ENCODE results near the gene MRAP. TPM values are rescaled to one million over a fixed set of nuclear protein-coding genes. Genes with fewer than 3 reads are reported as not detected.
"Not testable (repeated sequence)": the region's sequence is repeated elsewhere in the genome, so short reads cannot be mapped to it uniquely, and the experiment has no call there.

The MRAP gene
- total RNA-seq, 3 donors from 2014 or later (not counting 1 experiment from before 2014, with no cell fraction given) = not detected

- Mint-ChIP-seq H3K4me1 (no peaks in the 10 kb centered on the region), H3K36me3 (no peaks in the 10 kb centered on the region), H3K27ac (no peak overlapping the region), H3K4me3 (no peak overlapping the region), H3K9me3 (no peaks in the 10 kb centered on the region), H3K27me3 (ENCODE audit: low read depth in 2 of 2) (no peaks in the 10 kb centered on the region)
- no peak for DNase-seq
- Histone ChIP-seq H3K36me3 (ENCODE audit: control insufficient read depth, insufficient read depth, low read length) (peaks cover 13% of the 10 kb centered on the region), H3K4me1 (ENCODE audit: control insufficient read depth, insufficient read depth, low read length) (no peaks in the 10 kb centered on the region), H3K27me3 (ENCODE audit: control insufficient read depth, insufficient read depth, low read length) (no peaks in the 10 kb centered on the region), H3K9me3 (ENCODE audit: control insufficient read depth, insufficient read depth, low read length) (no peaks in the 10 kb centered on the region), H3K27ac (ENCODE audit: low read length) (no peak overlapping the region), H3K4me3 (ENCODE audit: low read length) (no peak overlapping the region)
- intact Hi-C loops (cut with micrococcal nuclease) = no loop called here
- 93% methylated on average over 7 of the region's 7 CpGs for WGBS (ENCODE audit: insufficient coverage)
- no peak for TF ChIP-seq CTCF (IDR thresholded peaks at IDR 0.05)
- no peak for ATAC-seq
Observed at GRCh38 chr21:32309906-32310460, 11.3 kb downstream of the MRAP start.

GRCh38 chr21:32310976-32311375 lies 12.3 kb downstream of the MRAP start:
- H3K4me3 ChIP-seq (ENCODE audit: low read length); intact Hi-C loops (cut with micrococcal nuclease); H3K9me3 ChIP-seq (ENCODE audit: control insufficient read depth, insufficient read depth, low read length); H3K27me3 Mint-ChIP-seq (ENCODE audit: low read depth in 2 of 2); H3K4me1 Mint-ChIP-seq; ATAC-seq; H3K36me3 Mint-ChIP-seq; H3K27me3 ChIP-seq (ENCODE audit: control insufficient read depth, insufficient read depth, low read length); H3K4me1 ChIP-seq (ENCODE audit: control insufficient read depth, insufficient read depth, low read length); H3K4me3 Mint-ChIP-seq; H3K27ac ChIP-seq (ENCODE audit: low read length); DNase-seq; H3K27ac Mint-ChIP-seq; H3K9me3 Mint-ChIP-seq: not testable (repeated sequence)
- WGBS (ENCODE audit: insufficient coverage) = 90% methylated on average over 8 of the region's 9 CpGs
- peaks cover 15% of the 10 kb centered on the region for H3K36me3 ChIP-seq (ENCODE audit: control insufficient read depth, insufficient read depth, low read length)

- H3K9me3 ChIP-seq (ENCODE audit: control insufficient read depth, insufficient read depth, low read length) = no peaks in the 10 kb centered on the region
- TF ChIP-seq CTCF (IDR thresholded peaks at IDR 0.05) = no peak
- Mint-ChIP-seq H3K9me3 (no peaks in the 10 kb centered on the region), H3K27me3 (ENCODE audit: low read depth in 2 of 2) (no peaks in the 10 kb centered on the region), H3K4me1 (no peaks in the 10 kb centered on the region), H3K27ac (no peak overlapping the region), H3K36me3 (no peaks in the 10 kb centered on the region), H3K4me3 (no peak overlapping the region)
- DNase-seq (no peak), ATAC-seq (no peak)
- WGBS (ENCODE audit: insufficient coverage) = 98% methylated on average over 9 of the region's 9 CpGs
- no peak overlapping the region for H3K4me3 ChIP-seq (ENCODE audit: low read length)
- H3K27ac ChIP-seq (ENCODE audit: low read length) = no peak overlapping the region
- H3K4me1 ChIP-seq (ENCODE audit: control insufficient read depth, insufficient read depth, low read length) = no peaks in the 10 kb centered on the region
- H3K36me3 ChIP-seq (ENCODE audit: control insufficient read depth, insufficient read depth, low read length) = peaks cover 22% of the 10 kb centered on the region
- H3K27me3 ChIP-seq (ENCODE audit: control insufficient read depth, insufficient read depth, low read length) = no peaks in the 10 kb centered on the region
- intact Hi-C loops (cut with micrococcal nuclease) = no loop called here
Observed at GRCh38 chr21:32311621-32312020, 13.0 kb downstream of the MRAP start.

GRCh38 chr21:32312326-32312725 lies 13.7 kb downstream of the MRAP start:
- DNase-seq = no peak
- intact Hi-C loops (cut with micrococcal nuclease) = no loop called here

More at GRCh38 chr21:32312326-32312725, 13.7 kb downstream of the MRAP start:
- Mint-ChIP-seq H3K27me3 (ENCODE audit: low read depth in 2 of 2) (no peaks in the 10 kb centered on the region), H3K4me1 (no peaks in the 10 kb centered on the region), H3K4me3 (no peak overlapping the region), H3K36me3 (no peaks in the 10 kb centered on the region), H3K9me3 (no peaks in the 10 kb centered on the region), H3K27ac (no peak overlapping the region)
- Histone ChIP-seq H3K27me3 (ENCODE audit: control insufficient read depth, insufficient read depth, low read length) (no peaks in the 10 kb centered on the region), H3K4me1 (ENCODE audit: control insufficient read depth, insufficient read depth, low read length) (no peaks in the 10 kb centered on the region), H3K27ac (ENCODE audit: low read length) (no peak overlapping the region), H3K9me3 (ENCODE audit: control insufficient read depth, insufficient read depth, low read length) (no peaks in the 10 kb centered on the region), H3K36me3 (ENCODE audit: control insufficient read depth, insufficient read depth, low read length) (peaks cover 29% of the 10 kb centered on the region), H3K4me3 (ENCODE audit: low read length) (no peak overlapping the region)
- ATAC-seq = no peak
- WGBS (ENCODE audit: insufficient coverage) = 99% methylated on average over 5 of the region's 5 CpGs
- no peak for TF ChIP-seq CTCF (IDR thresholded peaks at IDR 0.05)
